ENCODE measurements around the gene GSTA3.
"Not testable (repeated sequence)": the region's sequence is repeated elsewhere in the genome, so short reads cannot be mapped to it uniquely, and the experiment has no call there.

GSTA3 gene

DNA sequence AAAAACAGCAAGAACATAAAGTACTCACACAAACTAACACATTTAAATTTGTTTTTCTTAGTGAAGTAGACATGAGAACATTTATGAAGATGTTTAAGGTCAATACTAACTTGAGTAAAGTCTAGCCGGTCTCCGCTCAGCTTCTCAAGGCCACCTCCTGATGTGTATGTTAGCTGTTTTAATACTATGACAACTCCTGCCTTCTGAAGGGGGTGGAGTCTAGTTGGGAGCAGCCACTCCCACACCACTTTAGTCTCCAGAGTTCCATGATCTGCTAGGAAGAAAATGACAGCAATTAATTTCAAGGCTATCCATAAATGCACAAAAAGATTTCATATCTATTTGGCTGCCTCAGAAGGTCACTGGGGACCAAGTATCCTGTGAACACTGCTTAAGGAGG lies at the start of gene GSTA3:
Gene GSTA3 (minus strand): TSS at position 168 of the 400 bp plus-strand sequence. CDS start 3,864 bp downstream, outside the sequence.
- no peak within 1 kb of the TSS for H3K4me3 ChIP-seq (ENCODE audit: low read depth, low read length)
- TF ChIP-seq CTCF (IDR thresholded peaks at IDR 0.05; ENCODE audit: low read depth, low read length), result no peak

GRCh38 chr6:52958546-52959255 lies 49.2 kb upstream of the GSTA3 start:
- TF ChIP-seq CTCF (IDR thresholded peaks at IDR 0.05; ENCODE audit: low read depth, low read length), result no peak
- no peak overlapping the region for H3K4me3 ChIP-seq (ENCODE audit: low read depth, low read length)

DNA sequence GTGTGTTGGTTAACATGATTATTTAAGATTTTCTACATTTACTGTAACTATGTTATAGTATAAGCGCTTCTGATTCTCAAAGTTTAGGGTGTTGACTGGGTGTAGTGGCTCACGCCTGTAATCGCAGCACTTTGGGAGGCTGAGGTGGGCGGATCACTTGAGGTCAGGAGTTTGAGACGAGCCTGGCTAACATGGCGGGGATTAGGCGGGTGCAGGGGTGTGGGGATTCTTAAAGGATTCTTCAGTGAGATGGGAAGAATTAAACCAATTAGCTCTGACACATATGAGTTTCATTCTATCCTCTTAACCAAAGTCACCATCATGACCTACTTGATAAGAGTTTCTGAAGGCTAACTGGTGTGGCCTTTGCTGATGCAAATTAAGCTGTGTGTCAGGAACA lies 46.4 kb upstream of the GSTA3 start:
- no peak overlapping the region for H3K4me3 ChIP-seq (ENCODE audit: low read depth, low read length)
- TF ChIP-seq CTCF (IDR thresholded peaks at IDR 0.05; ENCODE audit: low read depth, low read length), result no peak

- no peak overlapping the region for H3K4me3 ChIP-seq (ENCODE audit: low read depth, low read length)
- no peak for TF ChIP-seq CTCF (IDR thresholded peaks at IDR 0.05; ENCODE audit: low read depth, low read length)
Observed at GRCh38 chr6:52953911-52954839, 44.7 kb upstream of the GSTA3 start.

DNA sequence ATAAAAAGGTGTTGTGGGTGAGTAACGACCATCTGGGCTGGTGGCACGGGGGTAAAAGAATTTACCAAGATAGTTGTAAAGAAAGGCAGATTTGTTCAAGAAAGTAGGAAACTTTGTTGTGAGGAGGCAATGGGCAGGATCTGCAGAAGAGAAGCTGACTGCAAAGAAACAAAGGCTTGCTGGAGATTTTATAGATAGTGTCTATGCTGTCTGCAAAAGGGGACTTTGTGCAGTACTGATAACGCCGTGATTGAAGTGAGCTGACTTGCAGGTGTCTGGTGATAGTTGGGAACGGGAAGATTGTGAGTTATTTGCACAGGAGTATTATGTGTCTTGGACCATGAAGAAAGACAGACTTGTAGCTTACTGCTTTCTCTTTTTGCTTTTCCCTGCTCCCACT lies 36.8 kb upstream of the GSTA3 start:
- H3K4me3 ChIP-seq (ENCODE audit: low read depth, low read length), result no peak overlapping the region
- TF ChIP-seq CTCF (IDR thresholded peaks at IDR 0.05; ENCODE audit: low read depth, low read length), result no peak

DNA sequence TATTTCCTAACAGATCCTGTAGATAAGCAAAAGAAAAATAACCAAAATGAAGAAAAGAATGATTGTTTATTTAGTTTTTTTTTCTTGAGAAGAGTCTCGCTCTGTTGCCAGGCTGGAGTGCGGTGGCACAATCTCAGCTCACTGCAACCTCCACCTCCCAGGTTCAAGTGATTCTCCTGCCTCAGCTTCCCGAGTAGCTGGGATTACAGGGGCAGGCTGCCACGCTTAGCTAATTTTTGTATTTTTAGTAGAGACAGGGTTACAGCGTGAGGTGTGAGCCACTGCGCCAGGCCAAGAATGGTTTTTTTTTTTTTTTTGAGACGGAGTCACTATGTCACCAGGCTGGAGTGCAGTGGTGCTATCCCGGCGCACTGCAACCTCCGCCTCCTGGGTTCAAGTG lies 33.3 kb upstream of the GSTA3 start:
- not testable (repeated sequence) for H3K4me3 ChIP-seq (ENCODE audit: low read depth, low read length)

DNA sequence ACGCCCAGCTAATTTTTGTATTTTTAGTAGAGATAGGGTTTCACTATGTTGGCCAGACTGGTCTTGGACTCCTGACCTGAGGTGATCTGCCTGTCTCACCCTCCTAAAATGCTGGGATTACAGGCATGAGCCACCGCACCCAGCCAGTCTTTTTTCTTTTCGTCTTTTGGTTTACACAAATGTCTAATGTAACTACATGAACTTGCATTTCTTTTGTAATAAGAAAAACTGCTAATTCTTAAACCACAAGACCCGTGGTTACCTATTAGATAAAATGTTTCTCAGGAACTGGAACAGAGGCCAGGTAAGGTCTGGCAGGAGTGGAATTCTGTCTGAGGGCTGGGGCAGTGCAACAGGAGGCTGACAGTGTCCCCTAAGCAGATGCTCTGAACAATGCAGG lies 32.7 kb upstream of the GSTA3 start:
- H3K4me3 ChIP-seq (ENCODE audit: low read depth, low read length), result no peak overlapping the region
- no peak for TF ChIP-seq CTCF (IDR thresholded peaks at IDR 0.05; ENCODE audit: low read depth, low read length)
